CD14-positive monocyte (primary cell): ENCODE measurements around the gene VEPH1. TPM values are rescaled to one million over a fixed set of nuclear protein-coding genes. Genes with fewer than 3 reads are reported as not detected.

Experiments used
- DNase-seq, 3 donors: peaks; one replicate each; pipeline ENCODE4 v3.0.0-alpha.2; 2011 to 2022
- H2AFZ ChIP-seq: 2 replicates; pipeline ENCODE4 v1.6.0; 2012; ENCODE audit warnings: mild to moderate bottlenecking, low read depth, low read length, inconsistent platforms; ENCODE audit not compliant: insufficient read depth, poor library complexity, severe bottlenecking
- H3K27ac ChIP-seq, 2 donors: 1 replicate in 1 of 2; 2 replicates in 1 of 2; pipeline ENCODE4 v1.5.1; 2012 to 2013; ENCODE audit warnings: low read length in 2 of 2, control low read depth in 1 of 2, inconsistent platforms in 1 of 2, low read depth in 1 of 2, mild to moderate bottlenecking in 1 of 2
- H3K27me3 ChIP-seq, 2 donors: one replicate each; pipeline versions ENCODE4 v1.6.0 to v1.6.1; 2011 to 2013; ENCODE audit warnings: low read length in 2 of 2; ENCODE audit not compliant: control insufficient read depth in 2 of 2, insufficient read depth in 2 of 2
- H3K36me3 ChIP-seq, 2 donors: replicated peaks in 1 of 2; 1 replicate in 1 of 2; 2 replicates in 1 of 2; pipeline versions ENCODE4 v1.5.1 to v1.6.1; 2012 to 2013; ENCODE audit warnings: low read length in 2 of 2, control low read depth in 1 of 2, inconsistent platforms in 1 of 2, mild to moderate bottlenecking in 1 of 2; ENCODE audit not compliant: insufficient read depth in 2 of 2, control insufficient read depth in 1 of 2
- H3K4me1 ChIP-seq, 2 donors: 1 replicate in 1 of 2; 2 replicates in 1 of 2; pipeline versions ENCODE4 v1.5.1 to v1.6.1; 2012 to 2013; ENCODE audit warnings: low read length in 2 of 2, control low read depth in 1 of 2, inconsistent platforms in 1 of 2, mild to moderate bottlenecking in 1 of 2, moderate library complexity in 1 of 2; ENCODE audit not compliant: insufficient read depth in 2 of 2, control insufficient read depth in 1 of 2
- H3K4me2 ChIP-seq: replicated peaks from 2 replicates; pipeline ENCODE3; 2012; ENCODE audit warnings: low read length, moderate library complexity, mild to moderate bottlenecking; ENCODE audit not compliant: poor library complexity, severe bottlenecking; ENCODE audit errors: extremely low read depth
- H3K4me3 ChIP-seq, 3 experiments: fragments of 200-600 bp in 1 of 3; sonication (generic) in 1 of 3; replicated peaks in 1 of 3; 1 replicate in 2 of 3; 2 replicates in 1 of 3; pipeline ENCODE4 v1.5.1; 2011 to 2013; ENCODE audit warnings: low read length in 3 of 3, mild to moderate bottlenecking in 3 of 3, control low read depth in 2 of 3, low read depth in 2 of 3, inconsistent platforms in 1 of 3, moderate library complexity in 1 of 3
- H3K79me2 ChIP-seq: 2 replicates; pipeline ENCODE4 v1.6.0; 2012; ENCODE audit warnings: mild to moderate bottlenecking, control low read depth, inconsistent platforms, low read length, moderate library complexity; ENCODE audit not compliant: insufficient read depth
- H3K9ac ChIP-seq: 2 replicates; pipeline ENCODE4 v1.6.0; 2017; ENCODE audit warnings: low read length, mild to moderate bottlenecking; ENCODE audit not compliant: insufficient read depth, poor library complexity, severe bottlenecking
- H3K9me3 ChIP-seq, 2 donors: replicated peaks in 1 of 2; 1 replicate in 1 of 2; 2 replicates in 1 of 2; pipeline versions ENCODE4 v1.5.1 to v1.6.1; 2012 to 2013; ENCODE audit warnings: low read length in 2 of 2, control low read depth in 1 of 2; ENCODE audit not compliant: control insufficient read depth in 1 of 2, insufficient read depth in 1 of 2
- H4K20me1 ChIP-seq: 2 replicates; pipeline ENCODE4 v1.6.0; 2012; ENCODE audit warnings: mild to moderate bottlenecking, low read length, control low read depth, moderate library complexity; ENCODE audit not compliant: insufficient read depth
- H3K27ac Mint-ChIP-seq, 7 donors: one replicate each; pipeline ENCODE4 v1.8.0; 2020; ENCODE audit warnings: mild to moderate bottlenecking in 7 of 7, mixed read lengths in 7 of 7, moderate library complexity in 6 of 7, inconsistent platforms in 2 of 7
- H3K27me3 Mint-ChIP-seq, 3 donors: one replicate each; pipeline ENCODE4 v1.8.0; 2021 to 2022; ENCODE audit warnings: low read depth in 3 of 3, mild to moderate bottlenecking in 3 of 3, mixed read lengths in 3 of 3, moderate library complexity in 3 of 3, inconsistent platforms in 1 of 3
- H3K36me3 Mint-ChIP-seq, 2 donors: one replicate each; pipeline ENCODE4 v1.8.0; 2020; ENCODE audit warnings: mixed read lengths in 2 of 2, inconsistent platforms in 1 of 2, mild to moderate bottlenecking in 1 of 2
- H3K4me1 Mint-ChIP-seq: one replicate; pipeline ENCODE4 v1.8.0; 2020; ENCODE audit warnings: mild to moderate bottlenecking, mixed read lengths
- H3K4me3 Mint-ChIP-seq, 2 donors: one replicate each; pipeline ENCODE4 v1.8.0; 2020; ENCODE audit warnings: mild to moderate bottlenecking in 2 of 2, mixed read lengths in 2 of 2, moderate library complexity in 1 of 2
- H3K9me3 Mint-ChIP-seq, 7 donors: one replicate each; pipeline ENCODE4 v1.8.0; 2020 to 2022; ENCODE audit warnings: mixed read lengths in 7 of 7, mild to moderate bottlenecking in 6 of 7, moderate library complexity in 6 of 7, inconsistent platforms in 2 of 7
- WGBS: methylation state at CpG from one replicate; pipeline ENCODE4 v1.1.5; 2013; ENCODE audit warnings: missing lambda C conversion rate; ENCODE audit not compliant: insufficient coverage; 5-methylcytosine and 5-hydroxymethylcytosine counted together
- intact Hi-C, 2 donors: fragments of 100-400 bp; cut with micrococcal nuclease; formaldehyde crosslinking; loops; one replicate each; pipeline versions ENCODE4 v1.15.0 to v1.15.1; 2023
- polyA plus RNA-seq, 3 donors: library from polyadenylated mRNA; depleted of rRNA in 1 of 3; unstranded in 2 of 3; stranded (reverse) in 1 of 3; fragments of 300-500 nt in 2 of 3; fragments of >200 nt in 1 of 3; fragmentation: Illumina TruSeq in 2 of 3; gene quantifications; 1 replicate in 2 of 3; 2 replicates in 1 of 3; pipeline ENCODE4 v1.2.3, GENCODE V29; 2012 to 2021
- TF ChIP-seq, protein P1 (sequence below): fragments of 200-600 bp; IDR thresholded peaks from one replicate; pipeline ENCODE4 v1.8.0; 2022; ENCODE audit warnings: antibody characterized with exemption, mild to moderate bottlenecking

The VEPH1 gene
- polyA plus RNA-seq, 3 donors: 0.44 TPM; not detected in 2

GRCh38 chr3:157280354-157280753 is 222.9 kb downstream of the VEPH1 start:
- no peak overlapping the region for H3K4me3 Mint-ChIP-seq
- H3K4me1 ChIP-seq: no peaks in the 10 kb centered on the region
- H2AFZ ChIP-seq: no peak overlapping the region
- no peaks in the 10 kb centered on the region for H3K9me3 ChIP-seq
- intact Hi-C loops: no loop called here
- H3K4me1 Mint-ChIP-seq: peaks cover 14% of the 10 kb centered on the region
- no peaks in the 10 kb centered on the region for H3K36me3 ChIP-seq
- H3K27me3 Mint-ChIP-seq: no peaks in the 10 kb centered on the region
- no peak overlapping the region for H3K4me3 ChIP-seq
- no peak for DNase-seq
- no peaks in the 10 kb centered on the region for H3K27me3 ChIP-seq
- H3K9ac ChIP-seq: no peak overlapping the region
- no peaks in the 10 kb centered on the region for H4K20me1 ChIP-seq
- no peaks in the 10 kb centered on the region for H3K36me3 Mint-ChIP-seq
- no peaks in the 10 kb centered on the region for H3K9me3 Mint-ChIP-seq
- TF ChIP-seq, protein P1, sequence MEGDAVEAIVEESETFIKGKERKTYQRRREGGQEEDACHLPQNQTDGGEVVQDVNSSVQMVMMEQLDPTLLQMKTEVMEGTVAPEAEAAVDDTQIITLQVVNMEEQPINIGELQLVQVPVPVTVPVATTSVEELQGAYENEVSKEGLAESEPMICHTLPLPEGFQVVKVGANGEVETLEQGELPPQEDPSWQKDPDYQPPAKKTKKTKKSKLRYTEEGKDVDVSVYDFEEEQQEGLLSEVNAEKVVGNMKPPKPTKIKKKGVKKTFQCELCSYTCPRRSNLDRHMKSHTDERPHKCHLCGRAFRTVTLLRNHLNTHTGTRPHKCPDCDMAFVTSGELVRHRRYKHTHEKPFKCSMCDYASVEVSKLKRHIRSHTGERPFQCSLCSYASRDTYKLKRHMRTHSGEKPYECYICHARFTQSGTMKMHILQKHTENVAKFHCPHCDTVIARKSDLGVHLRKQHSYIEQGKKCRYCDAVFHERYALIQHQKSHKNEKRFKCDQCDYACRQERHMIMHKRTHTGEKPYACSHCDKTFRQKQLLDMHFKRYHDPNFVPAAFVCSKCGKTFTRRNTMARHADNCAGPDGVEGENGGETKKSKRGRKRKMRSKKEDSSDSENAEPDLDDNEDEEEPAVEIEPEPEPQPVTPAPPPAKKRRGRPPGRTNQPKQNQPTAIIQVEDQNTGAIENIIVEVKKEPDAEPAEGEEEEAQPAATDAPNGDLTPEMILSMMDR: no peak
- H3K4me2 ChIP-seq: no peak overlapping the region
- H3K27ac ChIP-seq: no peak overlapping the region
- H3K79me2 ChIP-seq: no peaks in the 10 kb centered on the region
- no peak overlapping the region for H3K27ac Mint-ChIP-seq

- H3K9me3 ChIP-seq: no peaks in the 10 kb centered on the region
- WGBS: 85% methylated on average over 1 of the region's 1 CpG
- Mint-ChIP-seq H3K9me3 (no peaks in the 10 kb centered on the region), H3K27me3 (no peaks in the 10 kb centered on the region), H3K4me1 (peaks cover 14% of the 10 kb centered on the region), H3K36me3 (no peaks in the 10 kb centered on the region), H3K27ac (no peak overlapping the region), H3K4me3 (no peak overlapping the region)
- TF ChIP-seq, protein P1: no peak
- no peak overlapping the region for H3K9ac ChIP-seq
- H3K4me3 ChIP-seq: no peak overlapping the region
- no peak overlapping the region for H3K27ac ChIP-seq
- intact Hi-C loops: no loop called here
- H2AFZ ChIP-seq: no peak overlapping the region
- H4K20me1 ChIP-seq: no peaks in the 10 kb centered on the region
- DNase-seq: no peak
- H3K4me1 ChIP-seq: no peaks in the 10 kb centered on the region
- H3K36me3 ChIP-seq: no peaks in the 10 kb centered on the region
- H3K4me2 ChIP-seq: no peak overlapping the region
- H3K27me3 ChIP-seq: no peaks in the 10 kb centered on the region
- H3K79me2 ChIP-seq: no peaks in the 10 kb centered on the region
Observed at GRCh38 chr3:157279237-157279636, 224.0 kb downstream of the VEPH1 start.
